Left renal cortex interstitium (tissue), 4 donors: ENCODE data around the gene RPP30. TPM values are rescaled to one million over a fixed set of nuclear protein-coding genes. Genes with fewer than 3 reads are reported as not detected.
"Not testable (repeated sequence)": the region's sequence is repeated elsewhere in the genome, so short reads cannot be mapped to it uniquely, and the experiment has no call there.

Experiments
- DNase-seq, 4 donors: peaks; one replicate each; pipeline ENCODE4 v3.0.0-alpha.2; 2013; ENCODE audit warnings: low read depth in 4 of 4, low spot score in 2 of 4, missing footprints in 1 of 4
- polyA plus RNA-seq, 4 donors: library from polyadenylated mRNA; unstranded; fragments of 120-200 nt; gene quantifications; one replicate each; pipeline ENCODE4 v1.2.1, GENCODE V29; 2013; ENCODE audit not compliant: insufficient read length in 4 of 4

Gene RPP30
- polyA plus RNA-seq, 4 donors, result 55.3 to 60.8 (median 56.5) TPM

DNA sequence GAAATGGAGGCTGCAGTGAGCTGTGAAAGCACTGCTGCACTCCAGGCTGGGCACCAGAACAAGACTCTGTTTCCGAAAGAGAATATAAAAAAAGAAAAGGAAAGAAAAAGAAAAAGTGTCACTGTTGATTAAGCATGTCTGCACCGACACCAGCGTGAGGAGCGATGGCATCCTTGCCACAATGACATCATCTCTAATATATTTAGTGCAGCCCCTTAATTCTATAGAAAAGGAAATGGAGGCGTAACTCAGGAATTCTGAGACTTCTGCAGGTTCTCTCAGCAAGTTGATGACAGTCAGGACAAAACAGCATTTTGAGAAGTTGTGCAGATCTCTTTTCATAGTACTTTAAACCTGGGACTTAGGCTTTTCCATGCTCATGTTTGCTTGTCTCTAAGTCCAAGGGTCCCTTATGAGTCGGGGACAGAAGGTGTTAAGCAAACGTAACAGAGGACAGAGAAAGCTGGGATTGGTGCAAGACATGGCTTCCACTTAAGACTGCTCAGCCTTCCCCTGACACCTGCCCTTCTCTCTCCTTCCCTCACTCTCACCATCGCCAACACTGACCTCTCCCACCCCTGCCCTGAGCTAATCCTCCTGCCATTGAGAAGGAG lies 66.0 kb downstream of the RPP30 start:
- no peak for DNase-seq

DNA sequence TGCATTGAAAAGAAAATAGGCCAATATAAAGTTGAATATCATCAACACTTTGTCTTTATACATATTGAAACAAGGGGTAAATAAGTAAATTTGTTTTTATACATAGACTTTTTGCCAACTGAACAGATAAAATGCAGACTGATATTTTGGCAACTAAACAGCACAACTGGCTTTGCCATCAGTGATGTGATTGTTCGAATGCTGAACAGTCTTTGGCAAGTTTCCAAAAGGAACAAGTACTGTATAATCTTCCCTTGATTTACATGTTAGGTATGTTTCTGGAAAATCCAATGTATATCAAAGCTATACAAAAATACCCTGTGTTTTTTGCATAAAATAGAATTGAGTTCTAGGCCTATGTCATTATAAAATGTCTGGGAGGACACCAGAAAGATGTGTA lies 67.3 kb downstream of the RPP30 start:
- no peak for DNase-seq

DNA sequence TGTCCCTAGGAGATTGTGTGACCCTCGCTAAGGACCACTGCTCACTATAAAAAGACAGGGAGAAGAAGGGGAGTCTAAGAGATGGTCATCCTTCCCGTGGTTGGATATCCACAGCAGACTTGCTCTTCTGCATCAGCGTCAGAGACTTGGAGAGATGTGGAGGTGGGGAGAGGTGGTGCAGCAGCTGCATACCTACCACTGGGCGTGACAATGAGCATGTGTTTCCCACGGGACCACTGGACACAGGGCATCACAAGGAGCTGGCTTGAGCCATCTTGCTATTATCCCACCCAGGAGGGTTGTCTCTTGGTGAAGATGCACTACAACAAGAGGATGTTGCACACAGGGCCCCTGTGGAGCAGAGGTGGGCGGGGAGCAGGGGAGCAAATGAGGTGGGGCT lies 67.9 kb downstream of the RPP30 start:
- DNase-seq, result no peak

DNA sequence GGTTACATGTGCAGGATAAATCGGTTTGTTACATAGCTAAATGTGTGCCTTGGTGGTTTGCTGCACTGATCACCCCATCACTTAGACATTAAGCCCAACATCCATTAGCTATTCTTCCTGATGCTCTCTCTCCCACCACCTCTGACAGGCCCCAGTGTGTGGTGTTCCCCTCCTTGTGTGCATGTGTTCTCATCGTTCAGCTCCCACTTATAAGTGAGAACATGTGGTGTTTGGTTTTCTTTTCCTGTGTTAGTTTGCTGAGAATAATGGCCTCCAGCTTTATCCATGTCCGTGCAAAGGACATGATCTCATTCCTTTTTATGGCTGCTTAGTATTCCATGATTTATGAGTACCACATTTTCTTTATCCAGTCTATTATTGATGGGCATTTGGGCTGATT lies 71.2 kb downstream of the RPP30 start:
- not testable (repeated sequence) for DNase-seq

DNA sequence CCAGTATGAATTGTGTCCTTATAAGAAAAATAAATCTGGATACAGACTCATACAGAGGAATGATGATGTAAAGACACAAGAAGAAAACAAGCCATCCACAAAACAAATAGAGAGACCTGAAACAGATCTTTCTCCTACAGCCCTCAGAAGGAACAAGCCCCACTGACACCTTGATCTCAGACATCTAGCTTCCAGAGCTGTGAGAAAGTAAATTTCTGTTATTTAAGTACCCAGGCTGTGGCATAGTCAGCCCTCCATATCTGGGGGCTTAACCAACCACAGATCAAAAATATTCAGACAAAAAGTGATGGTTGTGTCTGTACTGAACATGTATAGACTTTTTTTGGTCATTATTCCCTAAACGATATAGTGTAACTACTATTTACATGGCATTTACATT lies 73.0 kb downstream of the RPP30 start:
- no peak for DNase-seq

DNA sequence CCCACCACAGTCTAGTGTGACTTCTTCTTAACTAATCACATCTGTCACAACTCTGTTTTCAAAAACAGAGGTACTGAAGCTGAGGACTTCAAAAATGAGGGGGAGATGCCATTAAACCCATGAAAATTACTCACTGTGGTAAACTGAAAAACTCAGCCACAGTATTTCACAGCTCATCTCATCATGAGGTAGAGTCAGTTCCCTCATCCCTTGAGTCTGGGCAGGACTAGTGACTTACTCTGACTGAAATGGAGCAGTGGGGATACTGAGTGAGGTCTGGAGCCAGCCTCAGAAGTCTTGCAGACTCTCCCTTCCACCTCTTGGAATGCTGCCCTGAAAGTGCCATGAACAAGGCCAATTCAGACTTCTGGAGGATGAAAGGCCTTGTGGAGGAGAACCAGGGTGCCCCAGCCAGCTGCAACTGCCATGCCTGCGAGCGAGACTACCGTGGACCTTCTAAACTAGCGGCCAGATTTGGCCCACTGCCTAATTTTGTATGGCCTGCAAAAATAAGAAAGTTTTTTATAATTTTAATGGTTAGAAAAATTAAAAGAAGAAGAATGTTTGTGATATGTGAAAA lies 73.8 kb downstream of the RPP30 start:
- no peak for DNase-seq

DNA sequence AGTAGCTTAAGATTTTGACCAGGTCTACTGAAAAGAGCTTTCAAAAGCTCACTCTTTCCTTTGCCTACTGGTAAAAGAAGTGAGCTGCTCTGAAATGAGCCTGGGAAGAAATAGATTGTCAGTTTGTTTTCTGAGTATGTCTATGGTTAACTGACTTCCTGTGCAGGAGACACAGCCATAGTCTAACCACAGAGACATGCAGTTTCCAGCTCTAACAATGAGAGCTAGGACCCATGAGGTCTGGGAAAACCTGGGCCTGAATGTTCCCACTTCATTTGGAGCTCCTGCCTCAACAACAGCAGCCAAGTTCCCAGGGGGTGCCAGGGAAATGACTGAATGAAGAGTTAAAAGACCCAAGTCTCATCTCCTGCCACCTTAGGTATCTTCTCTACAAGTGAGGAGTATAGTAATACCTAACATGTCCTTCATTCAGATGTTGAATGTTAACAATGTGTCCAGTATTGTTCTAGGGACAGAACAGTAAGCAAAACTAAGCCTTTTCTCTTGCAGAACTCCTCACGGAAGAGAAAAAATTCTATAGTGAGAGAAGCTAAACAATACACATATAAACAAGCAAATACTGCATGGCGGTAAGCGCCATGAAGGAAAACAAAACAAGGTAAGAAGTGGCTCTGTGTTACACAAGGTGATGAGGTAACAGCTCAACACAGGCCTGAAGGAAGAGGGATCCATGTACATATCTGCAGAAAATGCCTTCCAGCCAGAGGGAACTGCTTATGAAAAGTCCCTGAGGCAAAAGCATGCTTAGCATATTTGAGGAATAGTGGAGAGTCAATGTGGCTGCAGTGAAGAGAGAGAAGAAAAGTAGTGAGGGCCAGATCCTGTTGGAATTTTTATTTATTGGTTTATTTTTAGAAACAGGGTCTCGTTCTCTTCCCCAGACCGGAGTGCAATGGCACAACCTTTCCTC lies 75.5 kb downstream of the RPP30 start:
- no peak for DNase-seq

Other genes with a start within 250 kb of the RPP30 start
- gene HTR7, start 13.9 kb upstream of the RPP30 start, polyA plus RNA-seq, result 1 to 10 TPM in 1 of 4 donors, under 1 TPM in 3; 0.47 to 1.1 (median 0.61) TPM
- gene ANKRD1, start 49.1 kb downstream of the RPP30 start, polyA plus RNA-seq, result under 1 TPM; 0.44 to 0.88 (median 0.70) TPM